ENCODE data around the gene PPP1R1C. TPM values are rescaled to one million over a fixed set of nuclear protein-coding genes. Genes with fewer than 3 reads are reported as not detected.

PPP1R1C gene, protein sequence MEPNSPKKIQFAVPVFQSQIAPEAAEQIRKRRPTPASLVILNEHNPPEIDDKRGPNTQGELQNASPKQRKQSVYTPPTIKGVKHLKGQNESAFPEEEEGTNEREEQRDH
- 3.4 TPM for total RNA-seq
- 2.4 TPM for polyA plus RNA-seq

DNA sequence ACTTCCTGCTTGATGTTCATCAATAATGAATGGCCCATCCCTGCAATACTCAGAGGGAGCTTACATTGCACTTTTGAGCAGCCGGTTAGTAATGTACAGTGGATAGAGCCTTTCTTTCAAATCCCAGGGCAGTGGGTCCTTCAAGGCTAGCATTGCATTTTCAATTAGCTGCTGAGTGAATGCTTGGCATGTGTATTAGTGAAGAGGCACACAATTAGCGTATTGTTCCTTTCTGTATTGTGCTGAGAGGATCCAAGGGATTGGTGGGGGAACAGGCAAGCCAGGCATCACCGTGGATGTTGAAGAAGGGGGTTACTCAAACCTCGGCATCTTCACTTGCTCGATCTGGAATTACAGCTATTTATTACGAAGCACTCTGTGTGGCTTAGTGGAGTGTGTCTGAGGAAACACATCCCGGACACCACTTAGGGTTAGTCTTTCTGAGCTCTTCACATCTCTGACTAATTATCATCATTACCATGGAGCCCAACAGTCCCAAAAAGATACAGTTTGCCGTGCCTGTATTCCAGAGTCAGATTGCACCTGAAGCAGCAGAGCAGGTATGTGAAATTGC lies at the start of gene PPP1R1C:
PPP1R1C (plus strand) TSS at position 222 of the 574 bp plus-strand sequence; CDS start at position 480, 258 bp downstream.
- no peak for DNase-seq (ENCODE audit: extremely low spot score)
- H3K4me3 ChIP-seq (ENCODE audit: low read depth, low read length): no peak within 1 kb of the TSS
- WGBS: 89% methylated on average over 8 of the region's 8 CpGs
- no peaks in the 10 kb centered on the region for H3K4me1 ChIP-seq (ENCODE audit: insufficient read depth)
- H3K36me3 ChIP-seq (ENCODE audit: insufficient read depth): no peaks in the 10 kb centered on the region
- no peak within 1 kb of the TSS for H3K27ac ChIP-seq (ENCODE audit: low read depth)

DNA sequence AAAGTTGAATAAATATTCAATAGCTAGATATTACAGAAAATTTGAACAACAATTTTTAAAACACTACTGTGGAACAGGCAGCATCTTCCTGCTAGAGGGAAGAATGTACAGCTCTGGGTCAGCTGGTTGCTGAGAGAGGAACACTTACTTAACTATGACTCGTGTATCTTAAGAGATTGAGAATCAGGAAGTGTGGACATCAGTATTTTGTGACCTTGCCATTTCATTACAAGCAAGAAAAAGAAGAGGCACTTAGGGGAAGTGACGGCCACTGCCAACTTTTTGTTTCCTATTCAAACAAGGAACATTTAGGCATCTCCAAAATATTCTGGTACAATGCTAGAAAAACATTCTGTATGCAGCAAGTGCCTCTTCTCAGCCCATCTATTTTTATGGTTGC lies 48.2 kb upstream of the PPP1R1C start:
- DNase-seq (ENCODE audit: extremely low spot score): no peak
- Histone ChIP-seq H3K36me3 (ENCODE audit: insufficient read depth) (no peaks in the 10 kb centered on the region), H3K4me1 (ENCODE audit: insufficient read depth) (no peaks in the 10 kb centered on the region), H3K27ac (ENCODE audit: low read depth) (no peak overlapping the region), H3K4me3 (ENCODE audit: low read depth, low read length) (no peak overlapping the region)
- WGBS: 34% methylated on average over 2 of the region's 2 CpGs

DNA sequence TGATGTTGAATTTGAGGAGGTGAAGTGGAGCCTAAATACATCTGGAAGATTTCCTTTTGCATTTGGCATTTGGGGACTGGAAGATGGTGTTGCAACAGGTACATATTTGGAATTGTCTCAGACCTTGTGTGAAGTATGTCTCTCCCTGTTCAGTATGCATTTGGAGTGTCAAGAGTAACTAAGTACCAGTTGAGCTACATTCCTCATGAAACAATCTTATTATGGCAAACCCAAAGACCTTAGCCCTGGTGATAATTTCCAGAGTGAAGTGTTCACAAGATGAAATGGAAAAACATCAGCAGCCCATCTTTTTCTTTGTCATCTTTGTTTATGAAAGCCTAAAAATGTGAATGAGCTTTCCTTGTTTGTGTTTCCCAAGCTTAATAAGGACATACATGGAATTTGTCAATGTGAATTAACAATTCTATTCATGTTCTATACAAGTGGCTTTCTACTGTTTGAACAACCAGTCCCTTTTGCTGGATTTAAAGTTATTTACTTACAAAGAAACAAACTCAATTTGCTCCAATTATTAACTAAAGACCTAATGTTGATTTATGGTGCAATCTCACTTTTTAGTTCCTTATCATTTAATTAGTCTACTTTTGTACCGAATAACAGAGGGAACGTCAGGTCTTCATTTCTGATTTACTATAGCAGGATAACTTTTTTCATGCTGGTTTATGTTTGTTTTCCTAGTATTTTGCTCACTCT lies 42.1 kb upstream of the PPP1R1C start:
- Histone ChIP-seq H3K27ac (ENCODE audit: low read depth) (no peak overlapping the region), H3K36me3 (ENCODE audit: insufficient read depth) (no peaks in the 10 kb centered on the region), H3K4me1 (ENCODE audit: insufficient read depth) (no peaks in the 10 kb centered on the region), H3K4me3 (ENCODE audit: low read depth, low read length) (no peak overlapping the region)
- no peak for DNase-seq (ENCODE audit: extremely low spot score)
- WGBS: 82% methylated on average over 2 of the region's 2 CpGs

DNA sequence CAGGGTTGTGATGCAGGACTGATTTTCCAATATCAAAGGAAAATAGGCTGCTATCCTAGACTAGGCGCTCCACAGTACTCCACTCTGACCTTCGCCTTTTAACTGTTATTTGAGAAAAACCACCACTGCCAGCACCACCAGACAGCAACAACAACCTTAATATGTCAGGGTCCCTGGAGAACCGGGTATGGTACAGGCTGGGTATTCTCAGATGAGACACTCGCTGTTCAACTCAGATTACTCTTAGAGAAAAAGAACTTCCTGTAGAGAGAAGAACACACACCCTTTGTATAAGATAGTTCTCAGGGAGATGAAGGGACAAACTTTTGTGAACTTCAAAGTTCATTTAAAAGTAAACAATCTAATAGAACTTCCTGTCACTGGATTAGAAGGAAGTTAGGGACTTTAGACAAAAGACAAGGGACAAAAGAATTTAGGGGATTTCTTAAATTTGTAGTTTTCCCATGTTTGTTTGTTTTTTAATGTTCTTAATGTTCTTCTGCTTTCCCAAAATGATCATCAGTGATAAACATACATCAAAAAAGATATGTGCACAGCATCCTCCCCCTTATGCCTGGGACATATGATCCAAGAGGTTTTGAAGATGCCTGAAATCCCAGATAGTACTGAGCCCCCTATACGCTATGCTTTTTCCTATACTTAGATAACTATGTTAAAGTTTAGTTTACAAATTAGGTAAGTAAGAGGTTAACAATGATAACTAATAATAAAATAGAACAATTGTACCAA lies 41.3 kb upstream of the PPP1R1C start:
- WGBS: 77% methylated on average over 5 of the region's 5 CpGs
- no peak overlapping the region for H3K4me3 ChIP-seq (ENCODE audit: low read depth, low read length)
- DNase-seq (ENCODE audit: extremely low spot score): no peak
- H3K36me3 ChIP-seq (ENCODE audit: insufficient read depth): no peaks in the 10 kb centered on the region
- H3K4me1 ChIP-seq (ENCODE audit: insufficient read depth): no peaks in the 10 kb centered on the region
- H3K27ac ChIP-seq (ENCODE audit: low read depth): no peak overlapping the region

DNA sequence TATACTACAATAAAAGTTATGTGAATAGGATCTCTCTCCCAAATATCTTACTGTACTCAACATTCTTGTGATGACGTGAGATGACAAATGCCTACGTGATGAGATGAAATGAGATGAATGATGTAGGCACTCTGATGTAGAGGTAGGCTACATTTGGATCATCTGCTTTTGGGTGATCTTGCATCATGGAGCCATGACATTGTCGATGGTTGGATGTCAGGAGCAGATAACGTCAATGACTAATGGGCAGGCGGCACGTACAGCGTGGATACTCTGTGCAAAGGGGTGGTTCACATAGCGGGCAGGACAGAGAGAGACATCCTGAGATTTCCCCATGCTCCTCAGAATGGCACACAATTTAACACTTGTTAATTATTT lies 40.8 kb upstream of the PPP1R1C start:
- 98% methylated on average over 8 of the region's 8 CpGs for WGBS
- no peak for DNase-seq (ENCODE audit: extremely low spot score)
- no peak overlapping the region for H3K4me3 ChIP-seq (ENCODE audit: low read depth, low read length)
- no peaks in the 10 kb centered on the region for H3K4me1 ChIP-seq (ENCODE audit: insufficient read depth)
- no peak overlapping the region for H3K27ac ChIP-seq (ENCODE audit: low read depth)
- no peaks in the 10 kb centered on the region for H3K36me3 ChIP-seq (ENCODE audit: insufficient read depth)

DNA sequence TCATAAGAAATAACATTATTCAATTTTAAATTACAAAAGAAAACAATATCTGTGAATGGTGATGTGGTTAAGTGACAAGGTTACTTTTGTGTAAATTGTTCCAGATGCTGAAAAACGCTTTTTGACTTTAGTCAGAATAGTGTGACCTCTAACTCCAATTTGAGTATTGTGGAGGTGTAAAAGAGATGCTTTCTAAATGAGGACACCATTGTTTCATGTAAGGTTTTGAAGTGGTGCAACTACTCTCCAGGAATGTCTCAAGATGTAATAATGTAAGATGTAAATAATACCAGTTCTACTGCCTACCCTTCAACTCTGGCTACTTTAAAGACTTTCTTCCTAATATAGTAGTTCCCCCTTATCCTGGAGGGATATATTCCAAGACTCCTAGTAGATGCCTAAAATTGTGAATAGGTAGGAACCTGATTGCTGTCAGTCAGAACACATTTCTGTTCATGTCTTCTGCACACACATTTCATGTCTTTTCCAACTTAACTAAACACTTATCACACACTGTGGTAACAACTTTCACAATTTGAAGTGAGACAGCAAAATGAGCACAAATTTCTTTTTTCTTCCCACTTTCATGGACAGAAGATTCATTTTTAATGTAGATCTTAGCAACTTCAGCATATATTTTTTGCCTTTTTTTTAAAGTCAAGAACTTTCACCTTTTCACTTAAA lies 39.1 kb upstream of the PPP1R1C start:
- Histone ChIP-seq H3K36me3 (ENCODE audit: insufficient read depth) (no peaks in the 10 kb centered on the region), H3K27ac (ENCODE audit: low read depth) (no peak overlapping the region), H3K4me1 (ENCODE audit: insufficient read depth) (no peaks in the 10 kb centered on the region), H3K4me3 (ENCODE audit: low read depth, low read length) (no peak overlapping the region)
- no peak for DNase-seq (ENCODE audit: extremely low spot score)
- WGBS: 72% methylated on average over 1 of the region's 1 CpG

DNA sequence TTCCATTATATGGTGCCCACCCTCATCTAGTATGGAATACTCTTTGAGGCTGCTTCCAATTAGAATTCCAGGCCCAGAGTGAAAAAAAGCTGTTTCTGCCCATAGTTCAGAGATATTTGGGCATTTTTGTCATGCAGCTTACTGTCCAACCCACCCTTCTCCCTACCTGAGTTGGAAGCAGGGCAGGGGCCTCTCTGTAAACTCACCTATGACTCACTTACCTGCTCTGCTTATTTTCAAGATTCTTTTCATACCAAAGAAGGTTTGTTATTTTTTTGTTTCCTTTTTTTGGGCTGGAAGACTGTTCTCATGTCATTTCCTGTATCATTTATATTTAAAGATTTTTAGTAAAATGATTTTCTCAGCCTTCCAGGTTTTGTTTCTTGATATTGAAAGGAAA lies 38.4 kb upstream of the PPP1R1C start:
- Histone ChIP-seq H3K4me1 (ENCODE audit: insufficient read depth) (no peaks in the 10 kb centered on the region), H3K27ac (ENCODE audit: low read depth) (no peak overlapping the region), H3K4me3 (ENCODE audit: low read depth, low read length) (no peak overlapping the region), H3K36me3 (ENCODE audit: insufficient read depth) (no peaks in the 10 kb centered on the region)
- DNase-seq (ENCODE audit: extremely low spot score): no peak

DNA sequence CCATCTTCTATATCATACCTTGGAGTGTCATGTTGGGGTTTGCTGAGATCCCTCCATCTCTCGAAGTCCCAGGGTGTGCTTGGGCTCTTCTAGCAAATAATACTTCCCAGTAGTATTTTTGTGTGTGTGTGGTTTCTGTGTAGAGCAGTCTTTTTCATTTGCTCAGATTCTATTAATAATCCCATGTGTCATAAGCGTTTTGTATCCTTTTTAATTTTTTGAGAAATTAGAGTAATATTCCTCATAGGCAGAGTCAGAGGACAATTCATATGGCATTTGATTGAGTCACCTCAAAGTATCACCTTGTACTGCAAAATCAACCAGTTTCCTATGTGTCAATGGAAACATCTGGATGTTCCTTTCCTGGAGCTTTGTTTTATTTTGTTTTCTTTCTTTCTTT lies 37.4 kb upstream of the PPP1R1C start:
- 96% methylated on average over 2 of the region's 2 CpGs for WGBS
- Histone ChIP-seq H3K4me3 (ENCODE audit: low read depth, low read length) (no peak overlapping the region), H3K36me3 (ENCODE audit: insufficient read depth) (no peaks in the 10 kb centered on the region), H3K27ac (ENCODE audit: low read depth) (no peak overlapping the region), H3K4me1 (ENCODE audit: insufficient read depth) (no peaks in the 10 kb centered on the region)
- DNase-seq (ENCODE audit: extremely low spot score): no peak

DNA sequence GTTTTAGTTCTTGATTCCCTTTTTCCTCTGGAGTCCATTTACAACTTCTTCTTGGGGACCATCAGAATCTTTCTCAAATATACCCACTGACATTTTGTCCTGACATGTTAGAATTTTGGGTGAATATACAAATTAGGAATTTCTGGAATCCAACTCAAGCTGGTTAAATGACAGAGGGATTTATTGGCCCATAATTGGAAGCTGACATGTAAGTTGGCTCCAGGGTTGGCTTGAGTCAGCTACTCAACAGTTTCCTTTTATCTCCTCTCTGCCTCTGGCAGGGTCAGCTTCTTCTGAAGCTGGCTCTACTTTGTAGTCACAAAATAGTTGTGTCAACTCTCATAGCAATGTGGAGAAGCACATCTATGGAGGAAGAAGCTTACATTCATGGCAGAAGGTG lies 36.6 kb upstream of the PPP1R1C start:
- H3K4me1 ChIP-seq (ENCODE audit: insufficient read depth): no peaks in the 10 kb centered on the region
- no peaks in the 10 kb centered on the region for H3K36me3 ChIP-seq (ENCODE audit: insufficient read depth)
- H3K4me3 ChIP-seq (ENCODE audit: low read depth, low read length): no peak overlapping the region
- H3K27ac ChIP-seq (ENCODE audit: low read depth): no peak overlapping the region
- DNase-seq (ENCODE audit: extremely low spot score): no peak

DNA sequence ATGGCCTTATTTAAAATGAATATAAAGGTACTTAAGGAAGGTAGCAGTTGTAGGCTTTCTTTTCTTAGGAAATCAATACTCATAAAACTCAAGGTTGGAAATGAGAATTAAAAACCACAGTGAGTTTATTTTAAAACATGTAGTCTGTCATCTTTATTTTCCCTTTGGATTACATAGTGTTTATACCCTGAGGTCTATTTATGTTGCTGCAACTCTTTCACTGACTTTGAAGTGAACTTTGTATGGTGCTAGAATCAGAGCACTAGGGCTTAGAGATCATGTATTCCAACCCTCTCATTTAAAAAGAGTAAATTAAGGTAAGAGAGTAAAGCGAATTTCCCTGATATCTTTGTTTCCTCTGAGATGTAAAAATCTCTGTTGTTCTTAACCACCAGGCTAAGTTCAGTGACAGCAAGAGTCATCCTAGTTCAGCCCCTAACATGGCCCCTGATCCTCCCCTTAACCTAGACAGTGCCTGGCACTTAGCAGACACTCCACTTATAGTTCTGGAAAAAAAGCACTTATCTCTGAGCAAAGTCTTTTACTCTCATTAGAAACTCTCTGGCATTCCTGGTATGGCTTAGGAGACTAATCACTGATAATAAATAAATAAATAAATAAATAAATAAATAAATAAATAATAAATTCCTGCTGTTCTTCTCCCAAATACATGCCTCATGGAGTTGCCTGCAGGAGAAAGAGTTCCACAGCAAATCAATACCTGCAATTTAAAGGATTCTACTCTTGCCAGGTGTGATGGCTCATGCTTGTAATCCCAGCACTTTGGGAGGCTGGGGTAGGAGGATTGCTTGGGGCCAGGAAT lies 33.0 kb upstream of the PPP1R1C start:
- Histone ChIP-seq H3K36me3 (ENCODE audit: insufficient read depth) (no peaks in the 10 kb centered on the region), H3K27ac (ENCODE audit: low read depth) (no peak overlapping the region), H3K4me3 (ENCODE audit: low read depth, low read length) (no peak overlapping the region), H3K4me1 (ENCODE audit: insufficient read depth) (no peaks in the 10 kb centered on the region)
- DNase-seq (ENCODE audit: extremely low spot score): no peak
- 68% methylated on average over 1 of the region's 1 CpG for WGBS

DNA sequence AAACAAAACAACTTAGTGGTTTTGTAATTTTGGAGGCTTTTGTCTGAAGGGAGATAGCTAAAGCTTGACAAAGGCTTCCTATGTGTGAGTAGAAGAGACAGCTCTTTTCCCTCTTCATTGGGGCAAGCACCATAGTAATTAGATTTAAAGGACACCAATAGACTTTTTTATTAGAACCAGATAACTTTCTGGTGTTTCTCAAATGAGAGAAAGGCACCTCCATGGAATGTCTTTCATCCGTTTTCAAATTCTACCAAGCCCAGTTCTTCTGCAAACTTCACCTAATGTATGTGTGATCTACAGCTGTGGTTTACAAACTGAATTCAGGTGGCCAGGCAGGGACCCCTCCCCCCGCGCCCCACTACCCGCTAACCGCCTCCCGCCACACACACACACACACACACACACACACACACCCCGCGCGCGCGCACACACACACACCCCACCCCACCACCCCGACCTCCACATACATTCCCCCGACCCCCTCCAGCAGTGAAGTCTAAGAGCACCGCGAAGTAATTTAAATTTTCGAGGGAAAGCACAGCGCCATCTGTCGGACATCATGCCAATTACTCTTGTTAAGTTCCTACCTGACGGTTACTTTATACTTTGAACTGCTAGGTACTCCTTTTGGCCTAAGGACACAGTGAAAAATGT lies 31.6 kb upstream of the PPP1R1C start:
- peak; percentile 32 for DNase-seq (ENCODE audit: extremely low spot score)
- peak overlapping the region; percentile 20 for H3K4me3 ChIP-seq (ENCODE audit: low read depth, low read length)
- no peaks in the 10 kb centered on the region for H3K36me3 ChIP-seq (ENCODE audit: insufficient read depth)
- H3K27ac ChIP-seq (ENCODE audit: low read depth): no peak overlapping the region
- H3K4me1 ChIP-seq (ENCODE audit: insufficient read depth): no peaks in the 10 kb centered on the region
- WGBS: 4% methylated on average over 19 of the region's 19 CpGs

DNA sequence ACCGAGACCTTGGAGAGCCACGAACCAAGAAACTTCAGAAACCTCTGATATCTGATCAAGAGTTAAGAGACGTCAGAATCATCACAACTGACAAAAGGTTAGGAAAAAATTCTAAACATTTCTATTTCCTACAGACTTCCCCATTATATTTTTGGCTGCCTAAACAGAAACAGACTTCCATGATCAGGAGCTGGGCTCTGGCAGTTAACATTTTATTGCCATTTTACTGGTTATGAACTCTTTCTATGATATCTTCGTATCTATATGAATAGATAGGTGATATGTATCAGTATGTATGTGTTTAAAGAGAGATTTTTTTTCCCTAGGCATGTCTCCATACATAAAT lies 31.1 kb upstream of the PPP1R1C start:
- DNase-seq (ENCODE audit: extremely low spot score): no peak
- H3K36me3 ChIP-seq (ENCODE audit: insufficient read depth): no peaks in the 10 kb centered on the region
- no peak overlapping the region for H3K4me3 ChIP-seq (ENCODE audit: low read depth, low read length)
- H3K4me1 ChIP-seq (ENCODE audit: insufficient read depth): no peaks in the 10 kb centered on the region
- WGBS: 22% methylated on average over 4 of the region's 4 CpGs
- H3K27ac ChIP-seq (ENCODE audit: low read depth): no peak overlapping the region

DNA sequence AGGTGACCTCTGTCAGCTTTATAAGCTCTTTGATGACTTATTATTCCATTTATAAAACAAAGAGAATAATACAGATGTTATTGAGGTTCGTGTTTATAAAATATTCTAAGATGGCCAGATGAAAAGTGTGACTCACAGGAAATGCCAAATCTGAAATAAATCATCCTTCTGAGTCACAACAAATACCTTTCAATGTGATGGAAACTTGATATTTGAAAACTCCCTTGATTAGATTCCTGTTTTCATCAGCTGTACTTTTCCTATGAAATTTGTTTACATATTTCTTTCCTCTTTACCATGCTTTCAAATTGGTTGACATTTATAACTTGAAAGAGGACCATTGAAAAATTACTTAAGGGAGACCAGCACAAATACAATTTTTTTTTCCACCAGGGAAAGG lies 30.6 kb upstream of the PPP1R1C start:
- Histone ChIP-seq H3K36me3 (ENCODE audit: insufficient read depth) (no peaks in the 10 kb centered on the region), H3K4me3 (ENCODE audit: low read depth, low read length) (no peak overlapping the region), H3K27ac (ENCODE audit: low read depth) (no peak overlapping the region), H3K4me1 (ENCODE audit: insufficient read depth) (no peaks in the 10 kb centered on the region)
- DNase-seq (ENCODE audit: extremely low spot score): no peak
- WGBS: 12% methylated on average over 1 of the region's 1 CpG

Measured in urinary bladder (tissue), 4 donors.